WTC11 (cell line): ENCODE results near the gene EDDM3A. TPM values are rescaled to one million over a fixed set of nuclear protein-coding genes. Genes with fewer than 3 reads are reported as not detected.

ENCODE experiments used
- ATAC-seq: fragments of 200-7000 bp; cut with Tn5 transposase; 2 replicates; pipeline ENCODE4 v1.10.0; 2021; ENCODE audit warnings: mild to moderate bottlenecking, moderate library complexity
- CTCF ChIA-PET: fragments of 300-600 bp; sonication (Branson Sonifier 250); formaldehyde crosslinking; loops from one replicate; lab custom pipeline; 2021; ENCODE audit warnings: antibody characterized with exemption; lab: Charles Lee
- POLR2A ChIA-PET: fragments of 350-600 bp; sonication (Branson Sonifier 250); formaldehyde crosslinking; loops from one replicate; lab custom pipeline; 2021; ENCODE audit warnings: antibody characterized with exemption; lab: Charles Lee
- DNase-seq: peaks from one replicate; pipeline ENCODE4 v3.0.0; 2021; ENCODE audit warnings: low spot score
- H3K27ac Mint-ChIP-seq: 2 replicates; pipeline ENCODE4 v1.8.0; 2021; ENCODE audit warnings: mixed read lengths
- H3K27me3 Mint-ChIP-seq: 2 replicates; pipeline ENCODE4 v1.8.0; 2021; ENCODE audit warnings: low read depth, mild to moderate bottlenecking, moderate library complexity, mixed read lengths
- H3K36me3 Mint-ChIP-seq: 2 replicates; pipeline ENCODE4 v1.8.0; 2021; ENCODE audit warnings: mixed read lengths
- H3K4me1 Mint-ChIP-seq: 2 replicates; pipeline ENCODE4 v1.8.0; 2022; ENCODE audit warnings: mixed read lengths
- H3K4me3 Mint-ChIP-seq: 2 replicates; pipeline ENCODE4 v1.8.0; 2021; ENCODE audit warnings: mild to moderate bottlenecking, moderate library complexity, mixed read lengths
- H3K9me3 Mint-ChIP-seq: 2 replicates; pipeline ENCODE4 v1.8.0; 2021; ENCODE audit warnings: mixed read lengths
- ATF1 ChIP-seq: sonication (generic); formaldehyde crosslinking; IDR thresholded peaks from 2 replicates; pipeline ENCODE4 v1.8.1; 2023; ENCODE audit warnings: mild to moderate bottlenecking, moderate library complexity, missing genetic modification reagents
- E2F5 ChIP-seq: sonication (generic); formaldehyde crosslinking; IDR thresholded peaks from 2 replicates; pipeline ENCODE4 v1.8.1; 2022; ENCODE audit warnings: mild to moderate bottlenecking, moderate library complexity, missing genetic modification reagents
- ELF4 ChIP-seq: sonication (generic); formaldehyde crosslinking; IDR thresholded peaks from 2 replicates; pipeline ENCODE4 v1.8.1; 2022; ENCODE audit warnings: low read depth, mild to moderate bottlenecking, moderate library complexity, missing genetic modification reagents
- ERG ChIP-seq: fragments of 250-450 bp; sonication (Bioruptor Pico); IDR thresholded peaks from 2 replicates; pipeline ENCODE4 v1.8.0; 2021; ENCODE audit warnings: mild to moderate bottlenecking
- ETV6 ChIP-seq: sonication (generic); formaldehyde crosslinking; IDR thresholded peaks from 2 replicates; pipeline ENCODE4 v1.8.1; 2022; ENCODE audit warnings: mild to moderate bottlenecking, missing genetic modification reagents
- FOXP1 ChIP-seq: sonication (generic); formaldehyde crosslinking; IDR thresholded peaks from 2 replicates; pipeline ENCODE4 v1.8.0; 2022; ENCODE audit warnings: missing genetic modification reagents, mild to moderate bottlenecking, moderate library complexity, borderline replicate concordance
- FOXP4 ChIP-seq: sonication (generic); formaldehyde crosslinking; IDR thresholded peaks from 2 replicates; pipeline ENCODE4 v1.8.0; 2022; ENCODE audit warnings: mild to moderate bottlenecking, missing genetic modification reagents
- GTF2I ChIP-seq: fragments of 250-450 bp; sonication (Bioruptor Pico); conservative IDR thresholded peaks from 2 replicates; pipeline ENCODE4 v1.4.0; 2021; ENCODE audit warnings: mild to moderate bottlenecking
- HMGXB4 ChIP-seq: sonication (generic); formaldehyde crosslinking; IDR thresholded peaks from 2 replicates; pipeline ENCODE4 v1.8.1; 2023; ENCODE audit warnings: mild to moderate bottlenecking, moderate library complexity, missing genetic modification reagents
- IRF2 ChIP-seq: sonication (generic); formaldehyde crosslinking; IDR thresholded peaks from 2 replicates; pipeline ENCODE4 v1.8.0; 2022; ENCODE audit warnings: low read depth, missing genetic modification reagents, borderline replicate concordance
- KAT7 ChIP-seq: sonication (generic); formaldehyde crosslinking; IDR thresholded peaks from 2 replicates; pipeline ENCODE4 v1.8.1; 2023; ENCODE audit warnings: missing genetic modification reagents, mild to moderate bottlenecking, borderline replicate concordance
- MXD4 ChIP-seq: fragments of 250-450 bp; sonication (Bioruptor Pico); IDR thresholded peaks from 2 replicates; pipeline ENCODE4 v1.8.0; 2021; ENCODE audit warnings: mild to moderate bottlenecking, moderate library complexity, borderline replicate concordance
- PREB ChIP-seq: sonication (generic); formaldehyde crosslinking; IDR thresholded peaks from 2 replicates; pipeline ENCODE4 v1.8.1; 2022; ENCODE audit warnings: mild to moderate bottlenecking, missing genetic modification reagents, moderate library complexity, borderline replicate concordance
- SOX15 ChIP-seq: fragments of 250-450 bp; sonication (Bioruptor Pico); IDR thresholded peaks from 2 replicates; pipeline ENCODE4 v1.9.0; 2021; ENCODE audit warnings: mild to moderate bottlenecking
- TCF7 ChIP-seq: sonication (generic); formaldehyde crosslinking; IDR thresholded peaks from 2 replicates; pipeline ENCODE4 v1.8.0; 2022; ENCODE audit warnings: mild to moderate bottlenecking, low read depth, missing genetic modification reagents, moderate library complexity
- TP53 ChIP-seq: sonication (generic); formaldehyde crosslinking; IDR thresholded peaks from 2 replicates; pipeline ENCODE4 v1.8.1; 2023; ENCODE audit warnings: mild to moderate bottlenecking, missing genetic modification reagents
- ZBTB21 ChIP-seq: sonication (generic); formaldehyde crosslinking; IDR thresholded peaks from 2 replicates; pipeline ENCODE4 v1.8.1; 2023; ENCODE audit warnings: mild to moderate bottlenecking, missing genetic modification reagents, borderline replicate concordance
- ZNF263 ChIP-seq: sonication (generic); formaldehyde crosslinking; IDR thresholded peaks from 2 replicates; pipeline ENCODE4 v1.8.1; 2022; ENCODE audit warnings: low read depth, mild to moderate bottlenecking, moderate library complexity, missing genetic modification reagents
- ZNF281 ChIP-seq: sonication (generic); formaldehyde crosslinking; IDR thresholded peaks from 2 replicates; pipeline ENCODE4 v1.8.0; 2023; ENCODE audit warnings: mild to moderate bottlenecking, missing genetic modification reagents
- ZNF423 ChIP-seq: fragments of 250-450 bp; sonication (Bioruptor Pico); IDR thresholded peaks from 2 replicates; pipeline ENCODE4 v2.1.2; 2022; ENCODE audit warnings: mild to moderate bottlenecking, moderate library complexity
- total RNA-seq: library from RNA; stranded (reverse); gene quantifications from 3 replicates; pipeline ENCODE4 v1.2.3, GENCODE V29; 2021

Gene EDDM3A
- total RNA-seq, 1 experiment from 2014 or later: 0.20 TPM

GRCh38 chr14:20750194-20750593 lies 4.5 kb downstream of the EDDM3A start (continued):
- no peak for TF ChIP-seq ZNF281 (CRISPR knock-in tag)
- no peak for TF ChIP-seq ZBTB21 (CRISPR knock-in tag)
- TF ChIP-seq HMGXB4 (CRISPR knock-in tag): no peak
- TF ChIP-seq ZNF423 (CRISPR knock-in tag): no peak
- no peak for TF ChIP-seq ERG (CRISPR knock-in tag)
- no peak for TF ChIP-seq SOX15 (CRISPR knock-in tag)

- no peak for TF ChIP-seq ELF4 (CRISPR knock-in tag)
- TF ChIP-seq GTF2I (CRISPR knock-in tag): no peak
- no peak for TF ChIP-seq ATF1 (CRISPR knock-in tag)
- TF ChIP-seq ZNF263 (CRISPR knock-in tag): no peak
- TF ChIP-seq KAT7 (CRISPR knock-in tag): no peak
- no peak for TF ChIP-seq MXD4 (CRISPR knock-in tag)
- TF ChIP-seq E2F5 (CRISPR knock-in tag): no peak
- no peak; the same call in 1 of the 2 replicates for TF ChIP-seq TP53
- peak overlapping the region; percentile 88; the same call in 1 of the 2 replicates for H3K27ac Mint-ChIP-seq
- H3K4me1 Mint-ChIP-seq: peaks cover 23% of the 10 kb centered on the region
- ChIA-PET CTCF (no interaction called here), POLR2A (no interaction called here)
- ATAC-seq (no peak), DNase-seq (no peak)
- H3K9me3 Mint-ChIP-seq: peaks cover 27% of the 10 kb centered on the region
- H3K4me3 Mint-ChIP-seq: no peak overlapping the region
- peaks cover 4% of the 10 kb centered on the region for H3K27me3 Mint-ChIP-seq
- peaks cover 28% of the 10 kb centered on the region for H3K36me3 Mint-ChIP-seq
These were observed 6.4 kb downstream of the EDDM3A start for GRCh38 chr14:20751963-20752562.

- Mint-ChIP-seq H3K9me3 (peaks cover 27% of the 10 kb centered on the region), H3K36me3 (peaks cover 28% of the 10 kb centered on the region), H3K4me1 (peaks cover 28% of the 10 kb centered on the region), H3K27ac (no peak overlapping the region), H3K27me3 (peaks cover 4% of the 10 kb centered on the region), H3K4me3 (no peak overlapping the region)
- ChIA-PET POLR2A (no interaction called here), CTCF (no interaction called here)
- ATAC-seq (no peak), DNase-seq (no peak)
- no peak for TF ChIP-seq HMGXB4 (CRISPR knock-in tag)
- TF ChIP-seq TCF7 (CRISPR knock-in tag): no peak
- no peak for TF ChIP-seq IRF2 (CRISPR knock-in tag)
- no peak for TF ChIP-seq PREB (CRISPR knock-in tag)
- TF ChIP-seq FOXP4 (CRISPR knock-in tag): no peak
- no peak for TF ChIP-seq FOXP1 (CRISPR knock-in tag)
- TF ChIP-seq ERG (CRISPR knock-in tag): no peak
- TF ChIP-seq ETV6 (CRISPR knock-in tag): no peak
These were observed 8.6 kb downstream of the EDDM3A start for GRCh38 chr14:20754308-20754707.
